Measurements from ENCODE around the gene ENTPD5. TPM values are rescaled to one million over a fixed set of nuclear protein-coding genes. Genes with fewer than 3 reads are reported as not detected.

Gene ENTPD5, protein sequence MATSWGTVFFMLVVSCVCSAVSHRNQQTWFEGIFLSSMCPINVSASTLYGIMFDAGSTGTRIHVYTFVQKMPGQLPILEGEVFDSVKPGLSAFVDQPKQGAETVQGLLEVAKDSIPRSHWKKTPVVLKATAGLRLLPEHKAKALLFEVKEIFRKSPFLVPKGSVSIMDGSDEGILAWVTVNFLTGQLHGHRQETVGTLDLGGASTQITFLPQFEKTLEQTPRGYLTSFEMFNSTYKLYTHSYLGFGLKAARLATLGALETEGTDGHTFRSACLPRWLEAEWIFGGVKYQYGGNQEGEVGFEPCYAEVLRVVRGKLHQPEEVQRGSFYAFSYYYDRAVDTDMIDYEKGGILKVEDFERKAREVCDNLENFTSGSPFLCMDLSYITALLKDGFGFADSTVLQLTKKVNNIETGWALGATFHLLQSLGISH
- total RNA-seq = 8.2 and 11.9 TPM in 2 replicates

DNA sequence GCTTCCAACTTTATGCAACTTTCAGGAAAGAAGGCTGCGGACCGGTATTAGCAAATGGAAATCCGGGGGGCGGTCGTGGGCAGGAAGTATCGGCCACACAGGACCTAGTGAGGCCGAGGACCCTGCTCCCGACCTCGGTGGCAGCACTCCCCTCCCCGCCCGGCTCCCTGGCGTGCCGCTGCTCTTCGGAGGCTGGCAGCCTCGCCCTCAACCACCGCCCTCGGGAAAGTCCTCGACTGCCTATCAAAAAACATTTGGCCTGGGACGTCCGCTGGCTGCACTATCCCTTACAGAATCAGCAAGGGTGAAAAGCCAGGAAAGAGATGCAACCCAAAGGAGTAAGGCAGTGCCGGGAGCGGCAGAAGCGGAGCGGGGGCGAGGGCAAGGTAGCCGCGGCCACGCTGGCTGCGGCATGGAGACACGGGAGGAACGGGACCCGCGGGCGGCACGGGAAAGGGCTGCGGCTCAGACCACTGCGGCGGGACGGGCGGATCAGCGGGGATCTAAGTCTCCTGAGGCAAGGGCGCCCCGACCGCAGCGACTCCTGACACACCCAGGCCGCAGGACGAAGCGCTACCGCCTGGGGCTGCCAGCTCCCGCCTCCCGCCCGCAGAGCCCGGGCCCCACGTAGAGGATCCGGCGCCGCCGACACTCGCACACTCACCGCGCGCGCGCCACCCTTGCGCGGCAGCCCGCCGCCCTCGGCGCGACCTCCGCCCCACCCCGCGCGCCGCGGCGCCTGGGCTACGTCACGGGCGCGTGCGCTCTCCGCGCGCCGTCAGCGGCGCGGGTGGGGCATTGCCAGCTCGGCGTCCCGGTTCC, at the start of gene ENTPD5, which contains the start of gene BBOF1:
ENTPD5 (minus strand) TSS at position 703 of the 822 bp plus-strand sequence. CDS start 31,186 bp downstream, outside the sequence.
BBOF1 (plus strand) TSS at position 764 of the 822 bp plus-strand sequence. CDS start 130 bp downstream, outside the sequence.

DNA sequence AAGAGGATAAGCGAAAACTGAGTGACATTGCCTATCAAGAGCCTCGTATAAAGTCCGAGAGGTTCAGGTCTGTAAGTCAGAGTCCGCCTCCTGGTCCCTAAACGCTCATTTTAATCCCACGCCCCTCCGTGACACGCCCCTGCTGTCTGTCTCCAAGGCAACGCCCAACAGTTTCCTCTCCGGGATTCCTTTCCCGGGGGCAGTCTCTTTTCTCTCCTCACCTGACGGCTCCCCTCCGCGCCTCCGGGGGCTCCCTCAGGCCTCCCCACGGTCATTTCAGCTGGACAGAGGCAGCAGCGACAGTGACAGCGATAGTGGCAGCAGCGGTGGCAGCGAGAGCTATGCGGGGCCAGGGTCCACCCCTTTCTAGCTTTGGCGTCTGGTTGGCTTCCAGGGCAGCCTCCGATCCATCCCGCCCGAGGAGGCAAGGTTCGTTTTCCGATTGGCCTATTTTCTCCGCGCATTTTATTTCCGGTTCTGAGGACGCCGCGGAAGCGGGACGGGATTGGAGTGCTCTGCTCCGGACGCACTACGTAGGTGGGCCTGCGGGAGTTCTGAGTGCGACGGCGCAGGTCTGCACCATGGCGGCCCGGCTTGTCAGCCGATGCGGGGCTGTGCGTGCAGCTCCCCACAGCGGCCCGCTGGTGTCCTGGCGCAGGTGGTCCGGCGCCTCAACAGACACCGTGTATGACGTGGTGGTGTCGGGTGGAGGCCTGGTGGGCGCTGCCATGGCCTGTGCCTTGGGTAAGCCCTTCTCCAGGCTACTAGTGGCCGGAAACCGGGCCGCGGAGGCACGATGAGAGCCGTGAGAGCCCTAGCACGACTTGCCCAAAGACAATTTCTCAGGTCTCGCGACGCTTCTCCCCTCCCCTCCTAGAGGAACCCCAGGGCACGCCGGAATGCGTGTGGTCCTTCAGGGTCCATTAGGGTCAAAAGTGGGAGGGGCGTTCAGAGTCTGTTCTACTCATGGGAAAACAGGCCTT, 69.0 kb downstream of the ENTPD5 start, which contains the start of the genes COQ6 and FAM161B:
COQ6 (plus strand) TSS at position 551 of the 983 bp plus-strand sequence; CDS start at position 582, 31 bp downstream.
FAM161B (minus strand) TSS at position 343 of the 983 bp plus-strand sequence; CDS start at position 275, 68 bp downstream.

Other genes with a start within 250 kb of the ENTPD5 start
- 6.1 and 17.8 TPM in 2 replicates for gene PTGR2, start 167.5 kb downstream of the ENTPD5 start, total RNA-seq
- gene ZNF410, start 132.4 kb downstream of the ENTPD5 start, total RNA-seq = 36.7 and 41.3 TPM in 2 replicates
- gene FAM161B, start 69.2 kb downstream of the ENTPD5 start, total RNA-seq = 2.1 and 2.4 TPM in 2 replicates
- gene COQ6, start 69.0 kb downstream of the ENTPD5 start, total RNA-seq = 18.0 and 20.8 TPM in 2 replicates
- gene BBOF1, start 61 bp upstream of the ENTPD5 start, total RNA-seq = 1.3 and 5.2 TPM in 2 replicates
- 12.8 and 14.3 TPM in 2 replicates for gene ALDH6A1, start 65.2 kb upstream of the ENTPD5 start, total RNA-seq
- gene LIN52, start 65.7 kb upstream of the ENTPD5 start, total RNA-seq = 8.2 and 9.1 TPM in 2 replicates
- not detected in 2 replicates for gene VSX2, start 220.2 kb upstream of the ENTPD5 start, total RNA-seq